Fibroblast of lung (primary cell): ENCODE results near the gene HABP2. TPM values are rescaled to one million over a fixed set of nuclear protein-coding genes. Genes with fewer than 3 reads are reported as not detected.

Source experiments
- DNase-seq, 2 donors: peaks; one replicate each; pipeline versions ENCODE4 v3.0.0 to v3.0.0-alpha.2; 2010; ENCODE audit warnings: low read depth in 2 of 2
- H2AFZ ChIP-seq: 2 replicates; pipeline ENCODE4 v1.5.1; 2012; ENCODE audit warnings: low read length, control low read depth, inconsistent platforms
- H3K27ac ChIP-seq: 2 replicates; pipeline ENCODE4 v1.5.1; 2011; ENCODE audit warnings: low read length, control low read depth; ENCODE audit not compliant: insufficient read depth
- H3K27me3 ChIP-seq: 2 replicates; pipeline ENCODE4 v1.5.1; 2011; ENCODE audit warnings: mild to moderate bottlenecking, low read length; ENCODE audit not compliant: control insufficient read depth, insufficient read depth
- H3K36me3 ChIP-seq: 2 replicates; pipeline ENCODE4 v1.5.1; 2011; ENCODE audit warnings: low read length; ENCODE audit not compliant: control insufficient read depth, insufficient read depth
- H3K4me1 ChIP-seq: 2 replicates; pipeline ENCODE4 v1.5.1; 2011; ENCODE audit warnings: low read length; ENCODE audit not compliant: control insufficient read depth, insufficient read depth; ENCODE audit errors: extremely low read depth
- H3K4me2 ChIP-seq: 2 replicates; pipeline ENCODE4 v1.5.1; 2011; ENCODE audit warnings: low read length, control low read depth; ENCODE audit not compliant: insufficient read depth; ENCODE audit errors: extremely low read depth
- H3K4me3 ChIP-seq, 4 experiments: fragments of 200-600 bp in 1 of 4; sonication (generic) in 1 of 4; replicated peaks in 1 of 4; 2 replicates each; pipeline ENCODE4 v1.5.1; 2011 to 2016; ENCODE audit warnings: low read length in 4 of 4, low read depth in 3 of 4, mild to moderate bottlenecking in 3 of 4, control low read depth in 2 of 4, inconsistent platforms in 1 of 4, mixed read lengths in 1 of 4; ENCODE audit not compliant: insufficient read depth in 1 of 4; ENCODE audit errors: control extremely low read depth in 1 of 4
- H3K79me2 ChIP-seq: 2 replicates; pipeline ENCODE4 v1.5.1; 2012; ENCODE audit warnings: mild to moderate bottlenecking, low read length, inconsistent platforms; ENCODE audit not compliant: control insufficient read depth, insufficient read depth
- H3K9ac ChIP-seq: 2 replicates; pipeline ENCODE4 v1.5.1; 2011; ENCODE audit warnings: mild to moderate bottlenecking, low read length, control low read depth; ENCODE audit not compliant: insufficient read depth
- H3K9me3 ChIP-seq: 2 replicates; pipeline ENCODE4 v1.5.1; 2012; ENCODE audit warnings: low read depth, low read length; ENCODE audit not compliant: control insufficient read depth, insufficient read depth
- H4K20me1 ChIP-seq: 2 replicates; pipeline ENCODE4 v1.5.1; 2011; ENCODE audit warnings: low read length; ENCODE audit not compliant: control insufficient read depth, insufficient read depth; ENCODE audit errors: extremely low read depth
- CTCF ChIP-seq, 2 donors: IDR thresholded peaks in 1 of 2; conservative IDR thresholded peaks in 1 of 2; 1 replicate in 1 of 2; 2 replicates in 1 of 2; pipeline ENCODE4 v1.5.1; 2011 to 2012; ENCODE audit warnings: low read length in 2 of 2, control low read depth in 1 of 2, inconsistent platforms in 1 of 2, low read depth in 1 of 2, mild to moderate bottlenecking in 1 of 2
- EZH2 ChIP-seq: IDR thresholded peaks from 2 replicates; pipeline ENCODE4 v1.5.1; 2012; ENCODE audit warnings: low read length, control low read depth, mild to moderate bottlenecking; ENCODE audit errors: missing control alignments
- polyA plus RNA-seq, 2 donors: library from polyadenylated mRNA; depleted of rRNA in 1 of 2; stranded (reverse) in 1 of 2; unstranded in 1 of 2; fragments of >200 nt; gene quantifications; 2 replicates each; pipeline ENCODE4 v1.2.1, GENCODE V29; 2011 to 2012; ENCODE audit warnings: missing spikeins in 1 of 2
- total RNA-seq: library from RNA; depleted of rRNA; stranded (reverse); fragments of >200 nt; gene quantifications from 2 replicates; pipeline ENCODE4 v1.2.1, GENCODE V29; 2014

Gene HABP2
- total and polyA plus RNA-seq, 2 donors (not counting 1 experiment from before 2014, with no cell fraction given) = not detected

- H3K9ac ChIP-seq = no peak overlapping the region
- H3K9me3 ChIP-seq = no peaks in the 10 kb centered on the region
- H3K27ac ChIP-seq = no peak overlapping the region
- no peak overlapping the region for H2AFZ ChIP-seq
- no peaks in the 10 kb centered on the region for H3K27me3 ChIP-seq
- no peaks in the 10 kb centered on the region for H3K4me1 ChIP-seq
- no peak for DNase-seq
- no peaks in the 10 kb centered on the region for H4K20me1 ChIP-seq
- no peaks in the 10 kb centered on the region for H3K36me3 ChIP-seq
- no peaks in the 10 kb centered on the region for H3K79me2 ChIP-seq
- H3K4me3 ChIP-seq = no peak overlapping the region
- TF ChIP-seq CTCF (conservative IDR thresholded peaks at IDR 0.05 in 1 of 2, IDR thresholded peaks at IDR 0.05 in 1 of 2; ENCODE audit: low read depth in 1 of 2, low read length in 2 of 2) = no peak
- no peak overlapping the region for H3K4me2 ChIP-seq
Measured at GRCh38 chr10:113529575-113529974, 23.3 kb upstream of the HABP2 start.

GRCh38 chr10:113530476-113530875 is 22.4 kb upstream of the HABP2 start:
- Histone ChIP-seq H3K27ac (no peak overlapping the region), H2AFZ (no peak overlapping the region), H3K79me2 (no peaks in the 10 kb centered on the region), H3K9ac (no peak overlapping the region), H3K4me1 (no peaks in the 10 kb centered on the region), H3K4me2 (no peak overlapping the region), H4K20me1 (no peaks in the 10 kb centered on the region), H3K4me3 (no peak overlapping the region), H3K36me3 (no peaks in the 10 kb centered on the region), H3K27me3 (no peaks in the 10 kb centered on the region), H3K9me3 (no peaks in the 10 kb centered on the region)
- no peak for DNase-seq
- TF ChIP-seq CTCF (conservative IDR thresholded peaks at IDR 0.05 in 1 of 2, IDR thresholded peaks at IDR 0.05 in 1 of 2; ENCODE audit: low read depth in 1 of 2, low read length in 2 of 2) (no peak), EZH2 (no peak)

- Histone ChIP-seq H3K4me3 (no peak overlapping the region), H3K9me3 (no peaks in the 10 kb centered on the region), H4K20me1 (no peaks in the 10 kb centered on the region), H3K79me2 (no peaks in the 10 kb centered on the region), H3K27me3 (no peaks in the 10 kb centered on the region), H3K4me2 (no peak overlapping the region), H3K36me3 (no peaks in the 10 kb centered on the region), H3K9ac (no peak overlapping the region), H2AFZ (no peak overlapping the region), H3K27ac (no peak overlapping the region), H3K4me1 (no peaks in the 10 kb centered on the region)
- TF ChIP-seq EZH2 (no peak), CTCF (conservative IDR thresholded peaks at IDR 0.05 in 1 of 2, IDR thresholded peaks at IDR 0.05 in 1 of 2; ENCODE audit: low read depth in 1 of 2, low read length in 2 of 2) (no peak)
- DNase-seq = no peak
Measured at GRCh38 chr10:113532724-113533123, 20.1 kb upstream of the HABP2 start.
